ENCODE results near the gene GPRIN2. TPM values are rescaled to one million over a fixed set of nuclear protein-coding genes. Genes with fewer than 3 reads are reported as not detected.

The GPRIN2 gene
- total and polyA plus RNA-seq, 2 of the 8 experiments (the other 6 are each of a cell fraction or from before 2014, with no cell fraction given): 14.3 to 18.6 TPM

DNA sequence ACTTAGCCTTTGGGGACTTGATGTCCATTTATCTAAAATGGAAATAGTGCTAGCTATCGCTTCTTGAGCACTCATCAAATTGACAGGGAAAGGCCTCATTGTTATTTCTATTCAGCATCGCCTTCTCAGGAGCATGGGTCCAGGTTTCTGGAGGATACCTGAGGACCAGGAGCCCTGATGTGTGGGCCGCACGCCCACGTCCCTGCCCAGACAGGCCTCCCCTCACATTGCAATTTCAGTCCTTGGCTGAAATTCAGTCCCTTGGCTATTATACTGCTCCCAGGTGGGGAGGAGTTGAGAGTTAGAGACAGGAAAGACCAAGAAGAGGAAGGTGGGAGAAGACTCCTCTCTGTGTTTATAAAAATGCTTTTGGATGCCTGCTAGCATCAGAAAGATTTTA lies 38.9 kb downstream of the GPRIN2 start:
- H4K91ac ChIP-seq (replicated peaks; ENCODE audit: insufficient read length, low read length): no peak overlapping the region
- H2BK15ac ChIP-seq (ENCODE audit: low read length): no peak overlapping the region
- no peak overlapping the region for H3K14ac ChIP-seq (ENCODE audit: insufficient read length)
- no peak overlapping the region for H3K4ac ChIP-seq (replicated peaks; ENCODE audit: insufficient read length, low read depth, low read length)
- no peaks in the 10 kb centered on the region for H3K4me1 ChIP-seq (replicated peaks in 1 of 4; ENCODE audit: control insufficient read depth in 3 of 4, insufficient read depth in 4 of 4, low read length in 3 of 4)
- H2AFZ ChIP-seq (ENCODE audit: low read length): no peak overlapping the region
- no peak overlapping the region for H3K18ac ChIP-seq (ENCODE audit: extremely low read depth, low read length)
- H3K9me3 ChIP-seq (ENCODE audit: insufficient read depth in 2 of 2, low read depth in 1 of 2, low read length in 1 of 2): no peaks in the 10 kb centered on the region
- no peak overlapping the region for H3K27ac ChIP-seq (ENCODE audit: low read depth, low read length)
- H2BK5ac ChIP-seq (ENCODE audit: low read depth, low read length): no peak overlapping the region
- no peak overlapping the region for H2AK5ac ChIP-seq (ENCODE audit: low read depth, low read length)
- ChIA-PET CTCF (ENCODE audit: partially characterized antibody) (interaction anchor here (0.6 to 4.4 kb wide), 8 partner anchors 13 to 593 kb away, joined by 3 to 29 read pairs (median 5); no protein-coding TSS in a partner anchor), POLR2A (ENCODE audit: partially characterized antibody) (interaction anchor here (1.2 to 1.5 kb wide), 2 partner anchors 10 to 31 kb away, joined by 3 read pairs; no protein-coding TSS in a partner anchor)
- no peak overlapping the region for H3K4me3 ChIP-seq (ENCODE audit: extremely low read depth in 1 of 4, insufficient read depth in 2 of 4, low read depth in 3 of 4, low read length in 4 of 4)
- no peak overlapping the region for H2BK120ac ChIP-seq (replicated peaks; ENCODE audit: low read depth, low read length)
- H3K27me3 ChIP-seq (replicated peaks in 1 of 4; ENCODE audit: control insufficient read depth in 3 of 4, extremely low read depth in 1 of 4, insufficient read depth in 3 of 4, low read length in 3 of 4): no peaks in the 10 kb centered on the region
- H3K79me2 ChIP-seq (ENCODE audit: control insufficient read depth in 1 of 2, insufficient read depth in 2 of 2, low read length in 2 of 2): no peaks in the 10 kb centered on the region
- no peaks in the 10 kb centered on the region for H3K36me3 ChIP-seq (ENCODE audit: control insufficient read depth in 2 of 4, insufficient read depth in 4 of 4, low read length in 3 of 4)
- no peak overlapping the region for H3K4me2 ChIP-seq (ENCODE audit: insufficient read depth in 1 of 2, low read depth in 2 of 2, low read length in 2 of 2)
- no peak overlapping the region; a peak in 1 of 7 replicates for H3K9ac ChIP-seq (replicated peaks in 1 of 4; ENCODE audit: extremely low read depth in 1 of 4, low read depth in 3 of 4, low read length in 3 of 4)
- no peak overlapping the region for H4K8ac ChIP-seq (ENCODE audit: extremely low read depth, insufficient read depth, low read length)
- no peak for FAIRE-seq
- H3K79me1 ChIP-seq (ENCODE audit: low read depth, low read length): peaks cover 2% of the 10 kb centered on the region
- H3K56ac ChIP-seq (replicated peaks; ENCODE audit: insufficient read length, low read depth, low read length): no peak overlapping the region
- no peak overlapping the region for H2BK12ac ChIP-seq (ENCODE audit: low read depth, low read length)
- no peaks in the 10 kb centered on the region for H3K23me2 ChIP-seq (ENCODE audit: low read depth, low read length)
- H3K23ac ChIP-seq (ENCODE audit: insufficient read length): no peak overlapping the region
- WGBS, 2 experiments (ENCODE audit: extremely low coverage in 1 of 2, insufficient coverage in 1 of 2, insufficient read length in 1 of 2, insufficient replicate concordance in 2 of 2, low coverage in 1 of 2, low lambda C conversion rate in 2 of 2, missing lambda C conversion rate in 1 of 2): 92% methylated on average over 5 of the region's 5 CpGs; no CpG with 5 or more reads in 1 of the 2 experiments
- DNase-seq (ENCODE audit: low read depth in 1 of 2, low spot score in 2 of 2): peak in 1 of 2 experiments; percentile 43
- no peak overlapping the region for H4K5ac ChIP-seq (ENCODE audit: insufficient read length, low read depth, low read length)
- no peaks in the 10 kb centered on the region for H4K20me1 ChIP-seq (replicated peaks in 1 of 2; ENCODE audit: control insufficient read depth in 1 of 2, insufficient read depth in 2 of 2, low read length in 2 of 2)
- H2BK20ac ChIP-seq (ENCODE audit: low read length): no peak overlapping the region
- TF ChIP-seq SIRT6 (IDR thresholded peaks at IDR 0.05; ENCODE audit: low read length): no peak
- TF ChIP-seq CBX5 (IDR thresholded peaks at IDR 0.05; ENCODE audit: low read depth, low read length): no peak
- TF ChIP-seq EZH2 (IDR thresholded peaks at IDR 0.05; ENCODE audit: low read depth, low read length, severe bottlenecking): no peak
- no peak for TF ChIP-seq RXRA (IDR thresholded peaks at IDR 0.05; ENCODE audit: insufficient read depth, low read depth, low read length)
- no peak for TF ChIP-seq MAFK (IDR thresholded peaks at IDR 0.05; ENCODE audit: low read depth, low read length)
- TF ChIP-seq CTBP2 (IDR thresholded peaks at IDR 0.05; ENCODE audit: borderline replicate concordance, insufficient read depth, insufficient read length, low read length): no peak
- no peak for TF ChIP-seq SRF (IDR thresholded peaks at IDR 0.05; ENCODE audit: low read depth, low read length)
- TF ChIP-seq CBX8 (IDR thresholded peaks at IDR 0.05; ENCODE audit: borderline replicate concordance, low read depth, low read length): no peak
